ENCODE measurements around the gene ATAD2B.

- TF ChIP-seq POLR2A (IDR thresholded peaks at IDR 0.05) (no peak), CTCF (IDR thresholded peaks at IDR 0.05) (no peak)
Observed at GRCh38 chr2:23850564-23851256, 76.2 kb downstream of the ATAD2B start.
